HEK293 (cell line): Measurements from ENCODE around the gene PROCA1.

Experiments
- CTCF ChIA-PET: fragments of 350-600 bp; formaldehyde crosslinking; extraction: SDS; loops from one replicate; lab custom pipeline; 2021; ENCODE audit warnings: antibody characterized with exemption; lab: Yijun Ruan, JAX
- POLR2A ChIA-PET: fragments of 300-600 bp; formaldehyde crosslinking; extraction: SDS; loops from one replicate; lab custom pipeline; 2020; ENCODE audit warnings: antibody characterized with exemption, inconsistent platforms; lab: Yijun Ruan, JAX
- H3K27ac ChIP-seq: fragments of 200-500 bp; sonication (Bioruptor generic); 2 replicates; pipeline ENCODE4 v1.5.1; 2014; ENCODE audit warnings: low read depth, low read length, control low read depth, inconsistent platforms; ENCODE audit errors: extremely low read depth
- H3K36me3 ChIP-seq, 2 experiments: fragments of 200-500 bp in 1 of 2; sonication (Bioruptor generic) in 1 of 2; 1 replicate in 1 of 2; 2 replicates in 1 of 2; pipeline ENCODE4 v1.5.1; 2014 to 2017; ENCODE audit warnings: inconsistent platforms in 2 of 2, low read length in 2 of 2; ENCODE audit not compliant: control insufficient read depth in 2 of 2, insufficient read depth in 1 of 2
- H3K4me1 ChIP-seq: fragments of 200-500 bp; sonication (Bioruptor generic); 2 replicates; pipeline ENCODE4 v1.5.1; 2014; ENCODE audit warnings: mild to moderate bottlenecking, low read length, inconsistent platforms; ENCODE audit not compliant: control insufficient read depth, insufficient read depth
- H3K4me3 ChIP-seq: 2 replicates; pipeline ENCODE4 v1.5.1; 2011; ENCODE audit warnings: low read depth, mild to moderate bottlenecking, control low read depth, low read length, moderate library complexity
- H3K9me3 ChIP-seq: fragments of 200-500 bp; sonication (Bioruptor generic); 2 replicates; pipeline ENCODE4 v1.5.1; 2014; ENCODE audit warnings: low read depth, low read length, inconsistent platforms; ENCODE audit not compliant: control insufficient read depth, insufficient read depth
- ELK4 ChIP-seq: IDR thresholded peaks from 2 replicates; pipeline ENCODE4 v1.6.1; 2011; ENCODE audit warnings: mild to moderate bottlenecking, low read depth, low read length, borderline replicate concordance
- HOXC10 ChIP-seq: sonication (generic); formaldehyde crosslinking; IDR thresholded peaks from 2 replicates; pipeline ENCODE4 v1.8.1; 2023; ENCODE audit warnings: mild to moderate bottlenecking, missing genetic modification reagents
- IKZF3 ChIP-seq: fragments of 450-650 bp; IDR thresholded peaks from 2 replicates; pipeline ENCODE4 v1.5.0; 2018; ENCODE audit warnings: missing biosample characterization, mild to moderate bottlenecking, missing genetic modification characterization, moderate library complexity
- OVOL3 ChIP-seq: fragments of 450-650 bp; formaldehyde crosslinking; IDR thresholded peaks from 2 replicates; pipeline ENCODE4 v1.5.1; 2016; ENCODE audit warnings: missing biosample characterization, missing genetic modification characterization
- PRDM10 ChIP-seq: fragments of 450-650 bp; formaldehyde crosslinking; IDR thresholded peaks from 2 replicates; pipeline ENCODE4 v1.5.1; 2016; ENCODE audit warnings: missing biosample characterization, missing genetic modification characterization
- SCRT2 ChIP-seq: fragments of 450-650 bp; formaldehyde crosslinking; IDR thresholded peaks from 2 replicates; pipeline ENCODE4 v1.5.1; 2016; ENCODE audit warnings: missing biosample characterization, missing genetic modification characterization
- WT1 ChIP-seq: fragments of 450-650 bp; formaldehyde crosslinking; IDR thresholded peaks from 2 replicates; pipeline ENCODE4 v1.5.1; 2016; ENCODE audit warnings: missing biosample characterization, missing genetic modification characterization
- ZBTB11 ChIP-seq: fragments of 450-650 bp; formaldehyde crosslinking; conservative IDR thresholded peaks from 2 replicates; pipeline ENCODE4 v1.5.1; 2016; ENCODE audit warnings: low read depth, missing biosample characterization, missing genetic modification characterization
- ZFP69B ChIP-seq: fragments of 450-650 bp; formaldehyde crosslinking; IDR thresholded peaks from 2 replicates; pipeline ENCODE4 v1.5.1; 2016; ENCODE audit warnings: missing biosample characterization, missing genetic modification characterization
- ZIC2 ChIP-seq: fragments of 450-650 bp; formaldehyde crosslinking; IDR thresholded peaks from 2 replicates; pipeline ENCODE4 v1.5.1; 2016; ENCODE audit warnings: missing biosample characterization, missing genetic modification characterization
- ZNF169 ChIP-seq: fragments of 450-650 bp; formaldehyde crosslinking; IDR thresholded peaks from 2 replicates; pipeline ENCODE4 v1.5.1; 2016; ENCODE audit warnings: missing biosample characterization, missing genetic modification characterization
- ZNF292 ChIP-seq: fragments of 450-650 bp; formaldehyde crosslinking; IDR thresholded peaks from 2 replicates; pipeline ENCODE4 v1.5.1; 2016; ENCODE audit warnings: low read depth, missing biosample characterization, missing genetic modification characterization, borderline replicate concordance
- ZNF394 ChIP-seq: fragments of 450-650 bp; formaldehyde crosslinking; IDR thresholded peaks from 2 replicates; pipeline ENCODE4 v1.5.1; 2016; ENCODE audit warnings: missing biosample characterization, missing genetic modification characterization, mild to moderate bottlenecking, moderate library complexity, borderline replicate concordance
- ZNF423 ChIP-seq: fragments of 450-650 bp; formaldehyde crosslinking; IDR thresholded peaks from 2 replicates; pipeline ENCODE4 v1.5.1; 2016; ENCODE audit warnings: missing biosample characterization, missing genetic modification characterization
- ZNF449 ChIP-seq: fragments of 450-650 bp; formaldehyde crosslinking; IDR thresholded peaks from 2 replicates; pipeline ENCODE4 v1.5.1; 2017; ENCODE audit warnings: missing biosample characterization, mild to moderate bottlenecking, missing genetic modification characterization, moderate library complexity
- ZNF501 ChIP-seq: fragments of 450-650 bp; formaldehyde crosslinking; IDR thresholded peaks from 2 replicates; pipeline ENCODE4 v1.5.1; 2016; ENCODE audit warnings: missing biosample characterization, missing genetic modification characterization
- ZNF571 ChIP-seq: fragments of 450-650 bp; formaldehyde crosslinking; IDR thresholded peaks from 2 replicates; pipeline ENCODE4 v1.5.0; 2017; ENCODE audit warnings: missing biosample characterization, missing genetic modification characterization
- ZNF626 ChIP-seq: fragments of 450-650 bp; sonication (Bioruptor Pico); formaldehyde crosslinking; IDR thresholded peaks from 2 replicates; pipeline ENCODE4 v1.5.1; 2018; ENCODE audit warnings: missing biosample characterization, missing genetic modification characterization, inconsistent platforms
- ZNF677 ChIP-seq: fragments of 450-650 bp; IDR thresholded peaks from 2 replicates; pipeline ENCODE4 v1.5.0; 2018; ENCODE audit warnings: missing biosample characterization, mild to moderate bottlenecking, missing genetic modification characterization, moderate library complexity
- ZNF785 ChIP-seq: fragments of 450-650 bp; formaldehyde crosslinking; IDR thresholded peaks from 2 replicates; pipeline ENCODE4 v1.5.1; 2016; ENCODE audit warnings: missing biosample characterization, missing genetic modification characterization
- ZNF792 ChIP-seq: fragments of 450-650 bp; formaldehyde crosslinking; IDR thresholded peaks from 2 replicates; pipeline ENCODE4 v1.5.1; 2016; ENCODE audit warnings: missing biosample characterization, missing genetic modification characterization
- ZSCAN4 ChIP-seq: fragments of 450-650 bp; formaldehyde crosslinking; IDR thresholded peaks from 2 replicates; pipeline ENCODE4 v1.5.1; 2017; ENCODE audit warnings: missing biosample characterization, missing genetic modification characterization
- ZSCAN5A ChIP-seq: fragments of 450-650 bp; formaldehyde crosslinking; IDR thresholded peaks from 2 replicates; pipeline ENCODE4 v1.5.1; 2016; ENCODE audit warnings: missing biosample characterization, missing genetic modification characterization

The PROCA1 gene

DNA sequence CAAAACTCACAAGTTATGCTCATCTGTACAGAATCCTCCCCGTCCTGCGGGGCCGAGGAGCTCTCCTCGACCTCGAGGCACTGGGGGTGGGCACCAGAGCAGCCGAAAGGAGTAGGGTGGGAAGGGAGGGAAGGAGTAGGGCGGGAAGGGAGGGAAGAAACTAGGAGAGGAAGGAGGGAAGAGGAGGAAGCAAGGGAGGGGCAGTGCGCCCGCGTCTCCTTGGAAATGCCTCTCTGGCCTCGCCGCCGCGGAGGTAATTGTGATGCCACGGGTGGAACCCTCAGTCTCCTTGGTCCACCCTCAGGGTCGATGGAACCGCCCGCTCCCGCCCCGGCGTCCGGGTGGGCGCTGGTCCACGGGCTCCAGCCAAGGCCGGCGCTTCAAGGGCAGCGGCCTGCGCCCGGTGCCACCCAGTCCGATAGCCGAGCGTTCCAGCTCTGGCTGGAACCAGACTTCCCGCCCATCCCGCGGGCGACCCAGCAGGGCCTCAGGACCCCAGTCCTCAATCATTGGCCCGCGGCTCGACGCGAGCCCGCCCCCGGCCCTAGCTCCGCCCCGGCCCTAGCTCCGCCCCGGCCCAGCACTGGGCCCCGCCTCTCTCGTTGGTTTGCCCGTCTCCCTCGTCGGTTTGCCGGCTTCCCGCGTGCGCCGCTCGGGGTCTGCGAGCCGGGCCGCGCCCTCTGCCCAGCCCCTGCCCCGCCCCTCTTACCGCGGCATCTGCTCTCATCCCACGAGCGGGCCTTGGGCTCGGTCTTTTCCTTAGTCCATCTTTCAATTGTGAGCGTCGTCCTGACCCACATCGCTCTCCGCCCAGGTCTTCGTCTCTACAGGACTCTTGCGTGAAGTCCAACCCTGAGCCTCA lies 596 bp downstream of the PROCA1 start:
- Histone ChIP-seq H3K9me3 (no peaks in the 10 kb centered on the region), H3K4me3 (peak overlapping the region; percentile 51), H3K36me3 (peaks cover 10 to 38% of the 10 kb centered on the region in 2 experiments; a peak in 2 of 3 replicates), H3K27ac (peak overlapping the region; percentile 89), H3K4me1 (peaks cover 3% of the 10 kb centered on the region)
- CTCF ChIA-PET, result interaction anchor here (0.5 to 2.8 kb wide), 10 partner anchors 9 to 406 kb away, joined by 3 to 19 read pairs (median 4); partner anchors contain the start of genes NEK8, SDF2, SUPT6H and TLCD1
- POLR2A ChIA-PET, result interaction anchor here (0.6 to 10.5 kb wide), 28 partner anchors 9 to 1158 kb away, joined by 3 to 190 read pairs (median 5); partner anchors contain the start of genes BLTP2, FAM222B, NEK8 and PHF12
- TF ChIP-seq IKZF3 (tag by site-specific recombination) (peak; percentile 88), ZFP69B (tag by site-specific recombination) (peak; percentile 55), ZNF792 (tag by site-specific recombination) (no peak), ZNF169 (tag by site-specific recombination) (no peak), ZSCAN4 (tag by site-specific recombination) (0 out of 2 replicates have a peak, but pooled peaks have one; percentile 15), ZNF423 (tag by site-specific recombination) (peak; percentile 36; the same call in 1 of the 2 replicates), ZNF394 (tag by site-specific recombination) (peak; percentile 44; the same call in 1 of the 2 replicates), ELK4 (no peak), ZBTB11 (peak; percentile 34; the same call in 1 of the 2 replicates), ZNF785 (tag by site-specific recombination) (no peak), SCRT2 (tag by site-specific recombination) (no peak), ZNF571 (tag by site-specific recombination) (no peak), ZNF292 (no peak), ZSCAN5A (tag by site-specific recombination) (0 out of 2 replicates have a peak, but pooled peaks have one; percentile 35), ZNF449 (tag by site-specific recombination) (no peak), OVOL3 (tag by site-specific recombination) (no peak), HOXC10 (CRISPR knock-in tag) (0 out of 2 replicates have a peak, but pooled peaks have one; percentile 6), ZIC2 (tag by site-specific recombination) (peak; percentile 35; the same call in 1 of the 2 replicates), ZNF501 (tag by site-specific recombination) (peak; percentile 98), WT1 (peak; percentile 88), PRDM10 (peak; percentile 83), ZNF677 (tag by site-specific recombination) (no peak; the same call in 1 of the 2 replicates), ZNF626 (tag by site-specific recombination) (no peak)
